HepG2 (cell line): ENCODE results near the gene KIF22. TPM values are rescaled to one million over a fixed set of nuclear protein-coding genes. Genes with fewer than 3 reads are reported as not detected.

Experiments
- EZH2 ChIP-seq: conservative IDR thresholded peaks from 2 replicates; pipeline ENCODE4 v1.6.1; 2012; ENCODE audit warnings: mild to moderate bottlenecking, low read depth, low read length, moderate library complexity
- KDM5A ChIP-seq: fragments of 200-600 bp; sonication (generic); IDR thresholded peaks from 2 replicates; pipeline ENCODE4 v1.7.0; 2018; ENCODE audit warnings: antibody characterized with exemption, mild to moderate bottlenecking, low read length, borderline replicate concordance
- KDM5B ChIP-seq: sonication (generic); formaldehyde crosslinking; IDR thresholded peaks from 2 replicates; pipeline ENCODE4 v1.4.0; 2020; ENCODE audit warnings: missing genetic modification reagents, mild to moderate bottlenecking, borderline replicate concordance
- MEF2D ChIP-seq: sonication (generic); formaldehyde crosslinking; IDR thresholded peaks from 2 replicates; pipeline ENCODE4 v1.5.1; 2020; ENCODE audit warnings: mild to moderate bottlenecking, missing genetic modification reagents
- PPARG ChIP-seq: conservative IDR thresholded peaks from 2 replicates; pipeline ENCODE4 v1.6.1; 2016; ENCODE audit warnings: missing biosample characterization, missing genetic modification reagents
- PRDM10 ChIP-seq: sonication (generic); formaldehyde crosslinking; IDR thresholded peaks from 2 replicates; pipeline ENCODE4 v1.4.0; 2020; ENCODE audit warnings: low read depth, missing genetic modification reagents
- SMAD9 ChIP-seq: sonication (generic); formaldehyde crosslinking; IDR thresholded peaks from 2 replicates; pipeline ENCODE4 v1.5.1; 2020; ENCODE audit warnings: mild to moderate bottlenecking, missing genetic modification reagents
- SYNCRIP ChIP-seq: fragments of 200-400 bp; formaldehyde crosslinking; IDR thresholded peaks from 2 replicates; pipeline ENCODE4 v1.6.1; 2018; ENCODE audit warnings: mild to moderate bottlenecking, low read depth, low read length; ENCODE audit not compliant: insufficient read depth
- ZFP36 ChIP-seq: fragments of 150-350 bp; IDR thresholded peaks from 2 replicates; pipeline ENCODE4 v1.6.1; 2018; ENCODE audit warnings: borderline replicate concordance, low read length, low read depth; ENCODE audit not compliant: partially characterized antibody
- ZNF18 ChIP-seq: sonication (generic); formaldehyde crosslinking; IDR thresholded peaks from 2 replicates; pipeline ENCODE4 v1.8.0; 2022; ENCODE audit warnings: mild to moderate bottlenecking, missing genetic modification reagents; ENCODE audit not compliant: insufficient replicate concordance
- ZNF33A ChIP-seq: sonication (generic); formaldehyde crosslinking; IDR thresholded peaks from 2 replicates; pipeline ENCODE4 v1.5.1; 2020; ENCODE audit warnings: missing genetic modification reagents, mild to moderate bottlenecking, moderate library complexity, borderline replicate concordance
- ZNF432 ChIP-seq: sonication (generic); formaldehyde crosslinking; IDR thresholded peaks from 2 replicates; pipeline ENCODE4 v1.5.0; 2020; ENCODE audit warnings: missing genetic modification reagents, mild to moderate bottlenecking, borderline replicate concordance
- ZNF646 ChIP-seq: sonication (generic); formaldehyde crosslinking; IDR thresholded peaks from 2 replicates; pipeline ENCODE4 v1.9.0; 2021; ENCODE audit warnings: mild to moderate bottlenecking, missing genetic modification reagents
- ZSCAN31 ChIP-seq: sonication (generic); formaldehyde crosslinking; IDR thresholded peaks from 2 replicates; pipeline ENCODE4 v1.5.0; 2020; ENCODE audit warnings: low read depth, mild to moderate bottlenecking, missing genetic modification reagents
- polyA plus RNA-seq, 8 experiments: library from polyadenylated mRNA; depleted of rRNA in 3 of 8; stranded (reverse) in 7 of 8; unstranded in 1 of 8; fragments of >200 nt; fragmentation: Illumina TruSeq in 4 of 8; extraction: Trizol in 4 of 8; gene quantifications; 2 replicates each; pipeline versions ENCODE4 v1.2.1 to v1.2.3, GENCODE V29; 2011 to 2016; ENCODE audit warnings: low read depth in 4 of 8, missing spikeins in 1 of 8, mixed read lengths in 1 of 8; ENCODE audit not compliant: insufficient read depth in 1 of 8
- total RNA-seq, 5 experiments: library from RNA; depleted of rRNA; stranded (reverse); fragments of >200 nt; fragmentation: Illumina TruSeq; extraction: Trizol; gene quantifications; 2 replicates each; pipeline ENCODE4 v1.2.3, GENCODE V29; 2016; ENCODE audit warnings: low read depth in 1 of 5

KIF22 gene
- total and polyA plus RNA-seq, 2 of the 13 experiments (the other 11 are each of a cell fraction or from before 2014, with no cell fraction given), result 95.8 to 118 TPM

- TF ChIP-seq ZNF646 (no peak), SMAD9 (CRISPR knock-in tag) (no peak), PRDM10 (CRISPR knock-in tag) (no peak), MEF2D (CRISPR knock-in tag) (no peak), ZNF18 (CRISPR knock-in tag) (no peak), EZH2 (no peak), SYNCRIP (no peak), KDM5B (no peak), ZNF432 (CRISPR knock-in tag) (no peak), PPARG (CRISPR knock-in tag) (no peak), ZFP36 (no peak), KDM5A (no peak), ZNF33A (no peak), ZSCAN31 (CRISPR knock-in tag) (0 out of 2 replicates have a peak, but pooled peaks have one; percentile 33)
Observed at GRCh38 chr16:29760567-29761279, 29.8 kb upstream of the KIF22 start (continued).
